Neutrophil (primary cell): ENCODE results near the gene CACTIN.
"Not testable (repeated sequence)": the region's sequence is repeated elsewhere in the genome, so short reads cannot be mapped to it uniquely, and the experiment has no call there.

Source experiments
- H3K27ac ChIP-seq: fragments of 200-600 bp; sonication (generic); 2 replicates; pipeline ENCODE4 v1.5.1; 2016; ENCODE audit warnings: mild to moderate bottlenecking, moderate library complexity
- H3K27me3 ChIP-seq: fragments of 200-600 bp; sonication (generic); 2 replicates; pipeline ENCODE4 v1.6.0; 2016; ENCODE audit warnings: mild to moderate bottlenecking
- H3K36me3 ChIP-seq: fragments of 200-600 bp; sonication (generic); 2 replicates; pipeline ENCODE4 v1.5.1; 2017
- H3K4me1 ChIP-seq, 2 experiments: fragments of 200-600 bp in 1 of 2; sonication (generic) in 1 of 2; 1 replicate in 1 of 2; 2 replicates in 1 of 2; pipeline versions ENCODE4 v1.5.1 to v1.6.1; 2013 to 2016; ENCODE audit warnings: low read depth in 1 of 2, low read length in 1 of 2, mild to moderate bottlenecking in 1 of 2, moderate library complexity in 1 of 2; ENCODE audit not compliant: control insufficient read depth in 1 of 2, insufficient read depth in 1 of 2
- H3K4me3 ChIP-seq, 2 experiments: fragments of 200-600 bp in 1 of 2; sonication (generic) in 1 of 2; 1 replicate in 1 of 2; 2 replicates in 1 of 2; pipeline ENCODE4 v1.5.1; 2013 to 2016; ENCODE audit warnings: low read depth in 1 of 2, low read length in 1 of 2, mild to moderate bottlenecking in 1 of 2, moderate library complexity in 1 of 2
- H3K9me3 ChIP-seq: fragments of 200-600 bp; sonication (generic); 2 replicates; pipeline ENCODE4 v1.5.1; 2016
- TF ChIP-seq, protein P1 (sequence below): fragments of 200-600 bp; sonication (generic); IDR thresholded peaks from 2 replicates; pipeline ENCODE4 v1.5.1; 2016; ENCODE audit warnings: antibody characterized with exemption

CACTIN gene

DNA sequence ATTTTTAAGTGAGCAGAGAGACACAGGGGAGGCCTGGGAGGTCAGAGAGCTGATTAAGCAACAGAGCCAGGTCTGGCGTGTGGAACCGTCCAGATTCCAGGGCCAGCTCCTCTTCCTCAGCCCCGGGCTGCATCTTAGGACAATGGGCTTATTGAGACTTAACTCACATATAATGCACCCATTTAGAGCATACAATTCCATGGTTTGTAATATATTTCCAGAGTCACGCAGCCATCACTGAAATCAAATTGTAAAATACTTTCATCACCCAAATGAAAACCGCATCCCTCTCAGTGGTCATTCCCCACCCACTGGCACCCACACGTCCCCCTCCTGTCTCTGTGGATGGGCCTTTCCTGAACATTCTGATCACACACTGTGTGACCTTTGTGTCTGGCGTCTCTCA lies 56.0 kb downstream of the CACTIN start:
- H3K4me1 ChIP-seq, result peaks cover 16 to 22% of the 10 kb centered on the region in 2 experiments
- H3K27me3 ChIP-seq, result no peaks in the 10 kb centered on the region
- H3K4me3 ChIP-seq, result no peak overlapping the region
- H3K27ac ChIP-seq, result no peak overlapping the region
- H3K9me3 ChIP-seq, result no peaks in the 10 kb centered on the region
- H3K36me3 ChIP-seq, result no peaks in the 10 kb centered on the region
- TF ChIP-seq, protein P1, sequence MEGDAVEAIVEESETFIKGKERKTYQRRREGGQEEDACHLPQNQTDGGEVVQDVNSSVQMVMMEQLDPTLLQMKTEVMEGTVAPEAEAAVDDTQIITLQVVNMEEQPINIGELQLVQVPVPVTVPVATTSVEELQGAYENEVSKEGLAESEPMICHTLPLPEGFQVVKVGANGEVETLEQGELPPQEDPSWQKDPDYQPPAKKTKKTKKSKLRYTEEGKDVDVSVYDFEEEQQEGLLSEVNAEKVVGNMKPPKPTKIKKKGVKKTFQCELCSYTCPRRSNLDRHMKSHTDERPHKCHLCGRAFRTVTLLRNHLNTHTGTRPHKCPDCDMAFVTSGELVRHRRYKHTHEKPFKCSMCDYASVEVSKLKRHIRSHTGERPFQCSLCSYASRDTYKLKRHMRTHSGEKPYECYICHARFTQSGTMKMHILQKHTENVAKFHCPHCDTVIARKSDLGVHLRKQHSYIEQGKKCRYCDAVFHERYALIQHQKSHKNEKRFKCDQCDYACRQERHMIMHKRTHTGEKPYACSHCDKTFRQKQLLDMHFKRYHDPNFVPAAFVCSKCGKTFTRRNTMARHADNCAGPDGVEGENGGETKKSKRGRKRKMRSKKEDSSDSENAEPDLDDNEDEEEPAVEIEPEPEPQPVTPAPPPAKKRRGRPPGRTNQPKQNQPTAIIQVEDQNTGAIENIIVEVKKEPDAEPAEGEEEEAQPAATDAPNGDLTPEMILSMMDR, result no peak

DNA sequence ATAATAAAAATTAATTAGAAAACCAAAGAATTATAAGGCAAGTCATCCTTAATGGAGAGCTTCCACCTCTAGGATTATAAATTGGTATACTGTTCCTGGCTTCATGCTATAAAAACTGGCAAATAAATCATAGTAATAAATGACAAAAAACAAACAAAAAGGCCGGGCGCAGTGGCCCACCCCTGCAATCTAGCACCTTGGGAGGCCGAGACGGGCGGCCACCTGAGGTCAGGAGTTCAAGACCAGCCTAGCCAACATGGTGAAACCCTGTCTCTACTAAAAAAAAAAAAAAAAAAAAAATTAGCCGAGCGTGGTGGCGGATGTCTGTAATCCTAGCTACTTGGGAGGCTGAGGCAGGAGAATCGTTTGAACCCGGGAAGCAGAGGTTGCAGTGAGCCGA lies 56.5 kb downstream of the CACTIN start:
- not testable (repeated sequence) for H3K9me3 ChIP-seq, H3K36me3 ChIP-seq, H3K4me3 ChIP-seq, H3K27ac ChIP-seq, H3K27me3 ChIP-seq
- peaks cover 16 to 22% of the 10 kb centered on the region in 2 experiments for H3K4me1 ChIP-seq

DNA sequence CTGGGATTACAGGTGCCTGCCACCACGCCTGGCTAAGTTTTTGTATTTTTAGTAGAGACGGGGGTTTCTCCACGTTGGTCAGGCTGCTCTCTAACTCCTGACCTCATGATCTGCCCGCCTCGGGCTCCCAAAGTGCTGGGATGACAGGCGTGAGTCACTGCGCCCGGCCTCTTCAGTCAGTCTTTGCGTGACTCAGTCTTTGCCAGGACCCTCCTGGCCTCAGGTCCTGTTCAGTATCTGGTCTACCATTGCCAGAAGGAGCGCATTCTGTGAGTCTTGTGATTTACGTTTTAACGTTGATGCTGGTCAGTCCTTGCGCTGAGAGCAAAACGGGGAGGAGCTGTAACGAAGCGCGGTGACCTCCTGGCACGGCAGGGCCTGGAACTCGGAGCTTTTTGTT lies 61.5 kb downstream of the CACTIN start:
- no peak overlapping the region for H3K4me3 ChIP-seq
- no peaks in the 10 kb centered on the region for H3K27me3 ChIP-seq
- H3K27ac ChIP-seq, result no peak overlapping the region
- H3K4me1 ChIP-seq, result no peaks in the 10 kb centered on the region
- no peaks in the 10 kb centered on the region for H3K36me3 ChIP-seq
- TF ChIP-seq, protein P1, result no peak
- H3K9me3 ChIP-seq, result no peaks in the 10 kb centered on the region

DNA sequence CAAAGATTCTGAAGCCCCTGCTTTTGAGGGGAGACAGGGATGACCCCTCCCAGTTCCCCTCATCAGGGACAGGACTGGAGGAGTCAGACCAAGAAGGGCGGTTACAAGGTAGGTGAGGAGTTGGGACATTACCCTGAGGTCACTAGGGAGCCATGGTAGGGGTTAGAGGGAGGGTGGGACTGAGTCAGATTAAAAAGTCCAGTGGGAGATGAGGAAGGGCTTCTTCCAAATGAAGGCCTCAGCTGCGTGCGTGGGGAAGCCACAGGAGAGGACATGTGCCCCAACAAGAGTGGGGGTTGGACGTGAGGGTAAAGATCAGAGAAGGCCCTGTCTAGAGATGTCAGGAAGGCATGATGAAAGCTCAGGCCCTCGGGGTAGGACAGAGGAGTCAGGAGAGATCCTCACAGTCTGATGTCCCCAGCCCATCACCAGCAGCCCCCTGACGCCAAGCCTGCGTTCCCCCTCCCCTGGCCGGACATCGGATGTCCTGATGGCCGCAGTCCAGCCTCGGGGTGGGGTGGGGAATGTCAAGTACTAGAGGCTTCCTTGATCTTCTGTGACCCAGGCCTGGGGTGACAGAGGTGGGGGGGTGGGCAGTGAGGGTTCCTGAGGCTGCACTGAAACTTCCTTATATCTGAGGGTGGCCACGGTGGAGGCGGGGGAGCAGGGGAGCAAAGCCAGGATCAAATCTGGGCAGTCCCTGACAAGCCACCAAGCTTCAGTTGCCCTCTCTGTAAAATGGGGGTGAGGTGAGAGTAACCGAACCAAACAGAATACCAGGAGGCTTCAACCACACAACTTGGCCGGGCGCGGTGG lies 62.7 kb downstream of the CACTIN start:
- no peaks in the 10 kb centered on the region for H3K4me1 ChIP-seq
- no peak overlapping the region for H3K27ac ChIP-seq
- no peak overlapping the region for H3K4me3 ChIP-seq
- H3K27me3 ChIP-seq, result no peaks in the 10 kb centered on the region
- no peaks in the 10 kb centered on the region for H3K36me3 ChIP-seq
- H3K9me3 ChIP-seq, result no peaks in the 10 kb centered on the region
- TF ChIP-seq, protein P1, result no peak
